Nucleus accumbens (tissue), 56 donors: Measurements from ENCODE around the gene MYO16.
"Not testable (repeated sequence)": the region's sequence is repeated elsewhere in the genome, so short reads cannot be mapped to it uniquely, and the experiment has no call there.

Experiments
- DNase-seq, 56 donors: peaks; one replicate each; lab custom pipeline; 2025; lab: John Stamatoyannopoulos, UW

The MYO16 gene

GRCh38 chr13:108961542-108962125, 332.2 kb downstream of the MYO16 start:
- DNase-seq = no peak

- no peak for DNase-seq
Measured at GRCh38 chr13:108962654-108963053, 333.2 kb downstream of the MYO16 start.

- no peak for DNase-seq
Measured at GRCh38 chr13:108963276-108963810, 333.9 kb downstream of the MYO16 start.

GRCh38 chr13:108963846-108964600, 334.6 kb downstream of the MYO16 start:
- no peak for DNase-seq

GRCh38 chr13:108964606-108965005, 335.2 kb downstream of the MYO16 start:
- no peak for DNase-seq

GRCh38 chr13:108967371-108967770, 338.0 kb downstream of the MYO16 start:
- DNase-seq = no peak

GRCh38 chr13:108968566-108968965, 339.2 kb downstream of the MYO16 start:
- no peak for DNase-seq

GRCh38 chr13:108974686-108975085, 345.3 kb downstream of the MYO16 start:
- DNase-seq = no peak

- DNase-seq = peak in 1 of 56 donors; percentile 4
Measured at GRCh38 chr13:108980237-108980636, 350.8 kb downstream of the MYO16 start.

GRCh38 chr13:108981407-108981806, 352.0 kb downstream of the MYO16 start:
- peak in 1 of 56 donors; percentile 16 for DNase-seq

- no peak for DNase-seq
Measured at GRCh38 chr13:108983273-108983672, 353.9 kb downstream of the MYO16 start.

- DNase-seq = no peak
Measured at GRCh38 chr13:108984251-108984920, 355.0 kb downstream of the MYO16 start.

GRCh38 chr13:108985166-108985565, 355.8 kb downstream of the MYO16 start:
- no peak for DNase-seq

GRCh38 chr13:108987517-108987916, 358.1 kb downstream of the MYO16 start:
- no peak for DNase-seq

GRCh38 chr13:108987944-108988343, 358.5 kb downstream of the MYO16 start:
- DNase-seq = no peak

GRCh38 chr13:108991416-108991815, 362.0 kb downstream of the MYO16 start:
- DNase-seq = not testable (repeated sequence)

- peak in 2 of 56 donors; percentile 1 to 19 for DNase-seq
Measured at GRCh38 chr13:108993346-108993745, 363.9 kb downstream of the MYO16 start.

- no peak for DNase-seq
Measured at GRCh38 chr13:108996430-108996829, 367.0 kb downstream of the MYO16 start.

- no peak for DNase-seq
Measured at GRCh38 chr13:109000207-109000606, 370.8 kb downstream of the MYO16 start.

GRCh38 chr13:109002934-109003333, 373.5 kb downstream of the MYO16 start:
- DNase-seq = no peak

- no peak for DNase-seq
Measured at GRCh38 chr13:109007946-109008345, 378.5 kb downstream of the MYO16 start.
